Pons (tissue), 1 donor: ENCODE results near the gene ELP2.
"Not testable (repeated sequence)": the region's sequence is repeated elsewhere in the genome, so short reads cannot be mapped to it uniquely, and the experiment has no call there.

Source experiments
- DNase-seq: peaks from one replicate; pipeline ENCODE4 v3.0.0-alpha.2; 2016; ENCODE audit warnings: low spot score

ELP2 gene

GRCh38 chr18:36129300-36130038 is at the start of gene ELP2, which contains the start of gene SLC39A6:
ELP2 (plus strand) TSS chr18:36129899; CDS start chr18:36129934, 35 bp downstream.
SLC39A6 (minus strand) TSS chr18:36129340; CDS start chr18:36127007, 2,333 bp downstream.
- peak; percentile 96 for DNase-seq

DNA sequence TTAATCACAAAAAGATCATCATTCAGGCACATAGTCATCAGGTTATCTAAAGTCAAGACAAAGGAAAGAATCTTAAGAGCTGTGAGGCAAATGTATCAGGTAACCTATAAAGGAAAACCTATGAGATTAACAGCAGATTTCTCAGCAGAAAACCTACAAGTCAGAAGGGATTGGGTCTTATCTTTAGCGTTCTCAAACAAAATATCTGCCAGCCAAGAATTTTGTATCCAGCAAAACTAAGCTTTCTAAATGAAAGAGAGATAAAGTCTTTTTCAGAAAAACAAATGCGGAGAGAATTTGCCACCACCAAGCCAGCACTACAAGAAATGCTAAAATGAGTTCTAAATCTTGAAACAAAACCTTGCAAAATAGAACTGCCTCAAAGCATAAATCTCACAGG is 48.6 kb upstream of the ELP2 start:
- DNase-seq: not testable (repeated sequence)

DNA sequence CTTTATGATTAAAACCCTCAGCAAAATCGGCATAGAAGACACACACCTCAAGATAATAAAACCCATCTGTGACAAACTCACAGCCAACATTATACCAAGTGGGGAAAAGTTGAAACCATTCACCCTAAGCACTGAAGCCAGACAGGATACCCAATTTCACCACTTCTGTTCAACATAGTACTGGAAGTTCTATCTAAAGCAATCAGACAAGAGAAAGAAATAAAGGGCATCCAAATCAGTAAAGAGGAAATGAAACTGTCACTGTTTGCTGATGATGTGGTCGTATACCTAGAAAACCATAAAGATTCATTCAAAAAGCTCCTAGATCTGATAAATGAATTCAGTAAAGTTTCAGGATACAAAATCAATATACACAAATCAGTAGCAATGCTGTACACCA is 46.0 kb upstream of the ELP2 start:
- no peak for DNase-seq

DNA sequence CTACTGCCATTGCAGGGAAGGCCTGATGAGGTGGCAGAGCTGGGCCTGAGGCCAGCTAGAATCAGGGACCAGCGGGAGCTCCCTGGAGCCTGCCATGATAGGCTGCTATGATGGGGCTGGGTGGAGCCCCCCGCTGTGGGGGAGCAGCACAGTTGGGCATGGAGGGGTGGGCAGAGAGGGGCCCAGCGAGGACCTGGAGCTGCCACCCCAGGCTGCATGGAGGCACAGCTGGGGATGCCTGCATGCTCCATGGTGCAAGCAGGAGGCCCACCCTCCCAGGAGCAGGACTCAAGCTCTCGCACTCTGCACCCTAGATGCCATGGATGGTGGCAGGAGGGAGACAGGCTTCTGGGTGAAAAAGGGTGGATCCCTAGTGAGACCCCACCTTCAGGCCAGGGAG is 44.5 kb upstream of the ELP2 start:
- no peak for DNase-seq

DNA sequence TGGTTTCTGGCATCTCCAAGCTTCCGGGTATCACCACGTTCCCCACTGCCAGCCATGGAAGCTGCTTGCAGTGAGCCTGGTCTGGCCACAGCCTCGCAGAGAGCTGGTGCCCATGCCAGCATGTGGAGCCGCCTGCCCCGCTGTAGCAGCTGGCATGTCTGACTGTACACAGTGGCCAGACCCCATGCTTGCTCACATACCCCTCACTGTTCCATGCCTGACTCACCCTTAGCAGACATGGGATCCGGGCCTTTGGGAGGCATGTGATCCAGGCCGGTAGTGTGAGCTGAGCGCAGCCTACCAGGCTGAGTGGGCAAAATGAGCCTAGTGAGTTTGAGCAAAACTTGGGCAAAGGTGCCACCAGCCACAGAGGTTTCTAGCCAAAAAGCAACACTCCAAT is 43.5 kb upstream of the ELP2 start:
- no peak for DNase-seq

DNA sequence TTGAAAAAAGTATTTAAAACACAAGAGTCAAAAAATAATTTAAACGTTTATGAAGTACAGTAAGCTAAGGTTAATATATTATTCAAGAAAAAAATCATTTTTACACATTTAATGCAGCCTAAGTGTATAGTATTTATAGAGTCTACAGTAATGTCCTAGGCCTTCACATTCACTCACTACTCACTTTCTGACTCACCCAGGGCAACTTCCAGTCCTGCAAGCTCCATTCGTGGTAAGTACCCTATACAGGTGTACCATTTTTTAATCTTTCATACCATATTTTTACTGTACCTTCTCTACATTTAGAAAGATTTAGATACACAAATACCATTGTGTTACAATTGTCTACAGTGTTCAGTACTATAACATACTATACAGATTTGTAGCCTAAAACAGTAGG is 41.4 kb upstream of the ELP2 start:
- no peak for DNase-seq

GRCh38 chr18:36089001-36089400 is 40.7 kb upstream of the ELP2 start:
- DNase-seq: no peak

DNA sequence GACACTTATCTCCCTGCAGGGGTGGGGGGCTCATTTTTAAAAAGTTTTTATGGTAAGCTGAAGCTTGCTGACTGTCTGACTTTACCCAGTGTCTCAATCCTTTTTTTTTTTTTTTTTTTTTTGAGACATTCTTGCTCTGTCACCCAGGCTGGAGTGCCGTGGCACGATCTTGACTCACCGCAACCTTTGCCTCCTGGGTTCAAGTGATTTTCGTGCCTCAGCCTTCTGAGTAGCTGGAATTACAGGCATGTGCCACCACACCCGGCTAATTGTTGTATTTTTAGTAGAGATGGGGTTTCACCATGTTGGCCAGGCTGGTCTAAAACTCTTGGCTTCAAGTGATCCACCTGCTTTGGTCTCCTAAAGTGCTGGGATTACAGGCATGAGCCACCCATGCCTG is 37.6 kb upstream of the ELP2 start:
- DNase-seq: not testable (repeated sequence)

GRCh38 chr18:36094431-36094830 is 35.3 kb upstream of the ELP2 start:
- DNase-seq: no peak

GRCh38 chr18:36095936-36096519 is 33.7 kb upstream of the ELP2 start:
- DNase-seq: peak; percentile 64

DNA sequence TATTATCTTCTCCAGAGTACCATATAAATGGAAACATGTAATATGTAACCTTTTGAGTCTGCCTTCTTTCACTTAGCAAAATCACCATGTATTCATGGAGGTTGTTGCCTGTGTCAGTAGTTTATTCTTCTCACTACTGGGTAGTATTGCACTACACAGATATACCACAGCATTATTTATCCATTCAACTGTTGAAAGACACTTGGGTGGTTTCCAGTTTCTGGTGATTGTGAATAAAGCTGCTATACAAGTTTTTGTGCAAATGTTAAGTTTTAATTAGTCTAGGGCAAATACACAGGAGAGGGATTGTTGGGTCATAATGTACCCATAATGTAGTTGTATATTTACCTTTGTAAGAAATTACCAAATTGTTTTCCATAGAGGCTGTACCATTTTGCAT is 32.7 kb upstream of the ELP2 start:
- DNase-seq: no peak

- no peak for DNase-seq
Observed at GRCh38 chr18:36099311-36099710, 30.4 kb upstream of the ELP2 start.

GRCh38 chr18:36101943-36102342 is 27.8 kb upstream of the ELP2 start:
- no peak for DNase-seq

- DNase-seq: no peak
Observed at GRCh38 chr18:36104749-36105148, 24.9 kb upstream of the ELP2 start.

DNA sequence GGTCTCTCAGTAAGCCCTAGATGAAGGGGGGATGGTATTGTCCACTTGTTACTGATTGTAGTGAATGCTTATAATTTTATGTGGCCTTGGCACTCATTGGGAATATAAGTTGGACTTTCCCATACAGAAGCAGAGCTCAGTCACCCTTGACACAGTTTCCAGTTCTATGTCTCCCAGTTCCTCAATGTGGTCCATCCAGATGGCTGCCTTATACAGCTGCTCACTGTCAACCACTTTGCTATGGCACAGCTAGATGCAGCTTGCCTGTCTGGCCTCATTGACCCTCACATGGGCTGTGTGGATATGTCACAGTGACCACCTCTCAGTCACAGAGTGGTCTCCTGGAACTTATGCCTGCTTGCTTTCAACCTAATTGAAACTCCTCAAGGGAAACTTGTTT is 22.2 kb upstream of the ELP2 start:
- DNase-seq: no peak

DNA sequence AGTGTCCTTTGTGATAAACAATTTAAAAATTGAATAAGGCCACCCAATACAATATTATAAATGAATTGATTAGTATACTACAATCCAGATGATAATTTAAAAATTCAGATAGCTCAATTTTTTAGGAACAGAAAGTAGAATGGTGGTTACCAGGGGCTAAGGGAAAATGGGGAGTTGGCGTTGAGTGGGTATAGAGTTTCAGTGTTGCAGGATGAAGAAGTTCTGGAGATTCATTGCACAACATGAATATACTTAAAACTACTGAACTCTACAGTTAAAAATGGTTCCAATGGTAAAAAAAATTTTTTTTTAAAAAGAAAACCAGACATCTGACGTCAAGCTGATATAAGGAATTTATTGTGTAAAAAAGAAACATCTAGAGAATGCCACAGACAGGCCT is 21.5 kb upstream of the ELP2 start:
- DNase-seq: no peak

DNA sequence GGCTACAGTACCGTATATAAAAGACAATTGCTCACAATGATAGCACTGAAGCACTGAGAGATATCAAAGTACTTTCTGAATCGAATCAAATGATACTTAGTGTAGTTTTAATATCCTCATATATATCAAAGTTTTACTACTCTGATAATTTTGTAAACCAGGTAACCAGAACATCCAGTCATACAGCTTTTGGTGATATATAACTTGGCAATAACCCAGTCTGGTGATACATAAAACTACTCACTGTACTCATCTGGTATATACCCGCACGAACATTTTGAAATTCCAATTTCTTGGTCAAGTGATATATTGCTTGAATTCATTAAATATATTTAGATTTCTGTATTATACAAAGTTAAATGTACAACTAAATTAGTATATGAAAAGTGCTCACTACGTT is 21.1 kb upstream of the ELP2 start:
- DNase-seq: no peak

DNA sequence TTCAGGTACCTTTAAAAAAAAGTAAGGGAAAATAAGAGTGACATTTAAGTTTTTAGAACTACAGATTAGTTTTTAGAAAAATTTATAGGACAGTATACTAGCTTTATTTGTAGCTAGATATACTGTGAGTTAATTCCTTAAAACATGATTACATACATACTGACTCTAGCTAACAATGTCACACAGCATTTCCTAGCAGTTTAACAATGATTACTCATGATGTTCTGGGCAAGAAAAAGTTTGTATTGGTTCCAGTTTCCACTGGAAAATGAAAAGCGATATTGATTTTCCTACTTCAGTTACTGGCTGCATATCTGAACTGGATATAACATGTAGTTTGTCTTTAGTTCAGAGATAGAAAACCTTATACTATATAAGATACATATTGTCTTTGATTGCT is 20.0 kb upstream of the ELP2 start:
- DNase-seq: no peak

DNA sequence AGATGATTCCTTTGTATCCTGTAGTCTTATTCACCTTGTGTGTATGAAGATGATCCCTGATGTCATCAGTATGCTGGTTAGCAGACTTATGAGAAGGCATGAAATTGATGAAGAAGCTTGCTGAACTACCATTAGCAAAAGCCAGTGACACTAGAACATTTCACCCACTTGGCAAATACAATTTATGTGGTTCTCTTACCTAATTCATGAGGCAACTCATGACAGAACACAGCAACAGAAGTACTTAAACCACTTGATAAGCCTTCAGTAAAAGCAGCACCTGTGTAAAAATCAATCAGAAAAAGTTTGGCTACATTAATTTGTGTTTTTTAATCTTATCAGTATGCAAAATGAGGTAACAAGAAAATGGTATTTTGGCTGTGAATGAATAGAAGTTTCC is 17.4 kb upstream of the ELP2 start:
- DNase-seq: no peak

DNA sequence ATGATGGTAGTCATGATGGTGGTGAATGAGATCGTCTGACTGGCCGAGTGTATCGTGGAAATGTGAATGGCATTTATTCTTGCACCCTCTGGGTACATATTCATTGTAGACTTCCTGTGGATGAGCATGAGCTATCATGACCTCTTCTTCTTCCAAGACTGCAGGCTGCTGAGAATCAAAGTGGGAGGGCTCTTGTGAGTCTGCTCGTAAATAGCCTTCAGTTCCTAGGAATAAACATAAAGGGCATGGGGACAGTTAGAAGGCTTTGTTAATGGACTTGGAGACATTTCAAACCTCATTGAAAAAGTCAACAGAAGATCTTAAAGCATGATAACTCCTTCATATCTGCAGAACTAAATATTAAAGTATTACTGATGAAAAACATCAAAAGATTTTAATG is 15.4 kb upstream of the ELP2 start:
- DNase-seq: no peak

DNA sequence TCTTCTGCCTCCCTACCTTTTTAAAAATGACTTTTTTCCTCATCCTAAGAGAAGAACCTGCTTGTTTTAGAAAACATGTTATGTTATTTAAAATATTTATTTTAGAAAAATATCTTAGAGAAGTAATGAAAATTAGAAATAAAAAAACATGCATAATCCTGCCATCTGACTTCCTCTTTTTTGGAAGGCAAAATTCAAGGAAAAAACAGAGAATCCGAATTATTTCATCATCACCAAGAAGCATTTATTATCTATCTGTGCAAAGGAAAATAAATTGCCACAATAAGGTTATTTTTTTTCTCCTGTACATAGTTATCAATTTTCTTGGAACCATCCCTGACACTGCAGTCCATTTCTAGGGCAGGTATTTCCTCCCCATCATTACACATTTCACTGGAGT is 15.0 kb upstream of the ELP2 start:
- no peak for DNase-seq

DNA sequence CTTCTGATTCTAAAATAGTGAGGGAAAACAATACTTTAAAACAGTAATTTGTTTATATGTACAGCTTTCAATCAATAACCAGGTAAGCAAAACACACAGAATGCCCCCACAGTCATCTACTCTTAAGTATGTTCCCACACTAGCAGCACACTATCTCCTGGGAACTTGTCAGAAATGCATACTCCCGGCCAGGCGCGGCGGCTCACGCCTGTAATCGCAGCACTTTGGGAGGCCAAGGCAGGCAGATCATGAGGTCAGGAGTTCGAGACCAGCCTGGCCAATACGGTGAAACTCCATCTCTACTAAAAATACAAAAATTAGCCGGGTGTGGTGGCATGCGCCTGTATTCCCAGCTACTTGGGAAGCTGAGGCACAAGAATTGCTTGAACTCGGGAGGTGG is 12.9 kb upstream of the ELP2 start:
- DNase-seq: not testable (repeated sequence)

DNA sequence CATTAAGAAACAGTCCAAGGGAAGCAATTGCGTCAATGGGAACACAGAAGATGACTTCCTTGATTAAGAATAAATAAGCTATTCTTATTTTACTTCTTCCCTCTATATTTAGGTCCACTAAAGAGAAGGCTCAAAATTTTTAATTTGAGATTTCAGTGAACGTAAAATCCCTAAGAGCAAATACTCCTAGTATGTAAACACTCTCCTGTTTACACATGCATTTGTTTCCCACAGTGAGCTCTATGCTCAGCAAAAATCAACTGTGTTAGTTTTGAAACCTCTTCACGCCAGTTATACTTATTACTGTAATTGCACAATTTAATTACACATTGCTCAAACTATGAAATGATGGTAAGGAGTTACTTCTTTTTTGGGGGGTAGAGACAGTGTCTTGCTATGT is 9.4 kb upstream of the ELP2 start:
- no peak for DNase-seq

- DNase-seq: no peak
Observed at GRCh38 chr18:36124841-36125240, 4.9 kb upstream of the ELP2 start.
